Measurements from ENCODE around the gene LAMA2. TPM values are rescaled to one million over a fixed set of nuclear protein-coding genes. Genes with fewer than 3 reads are reported as not detected.
A peak's percentile ranks its signal among the peaks of the same experiment; 100 is the strongest.

Gene LAMA2
- total RNA-seq, 1 donor from 2014 or later = 1.8 TPM

DNA sequence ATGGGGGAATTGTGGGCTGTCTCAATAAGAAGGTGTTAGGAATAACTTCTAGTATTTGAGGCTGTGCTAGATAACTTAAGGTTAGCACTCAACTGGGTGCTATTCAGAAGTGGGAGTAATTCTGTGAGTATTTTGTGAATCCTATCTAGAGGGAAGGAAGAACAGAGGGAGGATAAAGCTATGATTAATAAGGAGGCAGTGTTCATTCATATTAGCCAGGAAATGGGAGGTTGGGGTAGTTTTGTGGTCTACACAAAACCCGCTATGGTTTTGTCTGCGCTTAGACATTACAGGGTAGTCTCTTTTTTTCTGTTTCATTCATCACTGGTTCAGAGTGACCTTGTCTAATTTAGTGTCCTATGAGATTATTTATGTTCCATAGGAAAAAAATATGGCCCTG is 486.0 kb downstream of the LAMA2 start:
- no peak overlapping the region for H3K9ac ChIP-seq (ENCODE audit: low read length)
- no peak overlapping the region for H3K4me3 ChIP-seq (ENCODE audit: insufficient read depth, low read depth, low read length)
- no peaks in the 10 kb centered on the region for H3K36me3 ChIP-seq (ENCODE audit: insufficient read depth, low read length)
- H3K79me2 ChIP-seq (ENCODE audit: insufficient read depth, low read length) = no peaks in the 10 kb centered on the region
- Mint-ChIP-seq H3K4me1 (ENCODE audit: low read depth, unreplicated experiment) (peaks cover 4% of the 10 kb centered on the region), H3K9me3 (ENCODE audit: unreplicated experiment) (no peaks in the 10 kb centered on the region), H3K4me3 (ENCODE audit: unreplicated experiment) (no peak overlapping the region), H3K36me3 (ENCODE audit: low read depth, unreplicated experiment) (no peaks in the 10 kb centered on the region), H3K27ac (ENCODE audit: unreplicated experiment) (no peak overlapping the region), H3K27me3 (ENCODE audit: low read depth, unreplicated experiment) (no peaks in the 10 kb centered on the region)
- H2AFZ ChIP-seq (ENCODE audit: low read depth, low read length) = no peak overlapping the region
- no peaks in the 10 kb centered on the region for H3K9me3 ChIP-seq (ENCODE audit: insufficient read depth, low read depth, low read length)
- H3K27ac ChIP-seq (ENCODE audit: low read depth, low read length) = no peak overlapping the region
- no peak for TF ChIP-seq EZH2 (IDR thresholded peaks at IDR 0.05; ENCODE audit: insufficient read depth, low read length)
- TF ChIP-seq, protein P1, sequence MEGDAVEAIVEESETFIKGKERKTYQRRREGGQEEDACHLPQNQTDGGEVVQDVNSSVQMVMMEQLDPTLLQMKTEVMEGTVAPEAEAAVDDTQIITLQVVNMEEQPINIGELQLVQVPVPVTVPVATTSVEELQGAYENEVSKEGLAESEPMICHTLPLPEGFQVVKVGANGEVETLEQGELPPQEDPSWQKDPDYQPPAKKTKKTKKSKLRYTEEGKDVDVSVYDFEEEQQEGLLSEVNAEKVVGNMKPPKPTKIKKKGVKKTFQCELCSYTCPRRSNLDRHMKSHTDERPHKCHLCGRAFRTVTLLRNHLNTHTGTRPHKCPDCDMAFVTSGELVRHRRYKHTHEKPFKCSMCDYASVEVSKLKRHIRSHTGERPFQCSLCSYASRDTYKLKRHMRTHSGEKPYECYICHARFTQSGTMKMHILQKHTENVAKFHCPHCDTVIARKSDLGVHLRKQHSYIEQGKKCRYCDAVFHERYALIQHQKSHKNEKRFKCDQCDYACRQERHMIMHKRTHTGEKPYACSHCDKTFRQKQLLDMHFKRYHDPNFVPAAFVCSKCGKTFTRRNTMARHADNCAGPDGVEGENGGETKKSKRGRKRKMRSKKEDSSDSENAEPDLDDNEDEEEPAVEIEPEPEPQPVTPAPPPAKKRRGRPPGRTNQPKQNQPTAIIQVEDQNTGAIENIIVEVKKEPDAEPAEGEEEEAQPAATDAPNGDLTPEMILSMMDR (IDR thresholded peaks at IDR 0.05; ENCODE audit: insufficient read depth, low read depth, low read length) = no peak
- H3K27me3 ChIP-seq (ENCODE audit: insufficient read depth, low read length) = no peaks in the 10 kb centered on the region
- H4K20me1 ChIP-seq (ENCODE audit: insufficient read depth, low read length) = no peaks in the 10 kb centered on the region
- peaks cover 4% of the 10 kb centered on the region for H3K4me1 ChIP-seq (ENCODE audit: insufficient read depth, low read length)
- no peak overlapping the region for H3K4me2 ChIP-seq (ENCODE audit: low read length)
- DNase-seq (ENCODE audit: low read depth) = peak; percentile 10
- FAIRE-seq = no peak

DNA sequence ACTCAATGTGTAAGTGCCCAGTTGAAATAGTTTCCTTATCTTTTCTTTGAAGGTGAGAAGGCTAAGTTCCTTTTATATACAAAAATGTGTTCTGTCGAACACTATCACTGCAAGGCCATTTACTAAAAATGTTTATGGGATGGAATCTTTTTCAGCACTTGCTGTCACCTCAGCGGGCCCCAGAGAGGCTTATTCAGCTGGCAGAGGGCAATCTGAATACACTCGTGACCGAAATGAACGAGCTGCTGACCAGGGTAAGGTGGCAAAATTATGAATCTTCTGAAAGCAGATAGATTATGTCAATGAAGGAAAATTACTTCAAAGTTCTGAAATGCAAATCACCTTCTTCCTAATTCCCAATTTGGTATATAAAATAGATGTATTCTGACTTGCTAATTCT is 486.8 kb downstream of the LAMA2 start:
- FAIRE-seq = no peak
- Histone ChIP-seq H3K27me3 (ENCODE audit: insufficient read depth, low read length) (no peaks in the 10 kb centered on the region), H3K9ac (ENCODE audit: low read length) (peak overlapping the region; percentile 27), H3K4me1 (ENCODE audit: insufficient read depth, low read length) (peaks cover 4% of the 10 kb centered on the region), H3K36me3 (ENCODE audit: insufficient read depth, low read length) (no peaks in the 10 kb centered on the region), H3K4me3 (ENCODE audit: insufficient read depth, low read depth, low read length) (peak overlapping the region; percentile 44), H2AFZ (ENCODE audit: low read depth, low read length) (no peak overlapping the region), H3K27ac (ENCODE audit: low read depth, low read length) (no peak overlapping the region), H3K9me3 (ENCODE audit: insufficient read depth, low read depth, low read length) (no peaks in the 10 kb centered on the region), H3K79me2 (ENCODE audit: insufficient read depth, low read length) (no peaks in the 10 kb centered on the region), H3K4me2 (ENCODE audit: low read length) (peak overlapping the region; percentile 82), H4K20me1 (ENCODE audit: insufficient read depth, low read length) (no peaks in the 10 kb centered on the region)
- no peaks in the 10 kb centered on the region for H3K9me3 Mint-ChIP-seq (ENCODE audit: unreplicated experiment)
- peaks cover 4% of the 10 kb centered on the region for H3K4me1 Mint-ChIP-seq (ENCODE audit: low read depth, unreplicated experiment)
- TF ChIP-seq EZH2 (IDR thresholded peaks at IDR 0.05; ENCODE audit: insufficient read depth, low read length) = no peak
- TF ChIP-seq, protein P1 (IDR thresholded peaks at IDR 0.05; ENCODE audit: insufficient read depth, low read depth, low read length) = no peak
- DNase-seq (ENCODE audit: low read depth) = no peak
- no peak overlapping the region for H3K27ac Mint-ChIP-seq (ENCODE audit: unreplicated experiment)
- no peaks in the 10 kb centered on the region for H3K36me3 Mint-ChIP-seq (ENCODE audit: low read depth, unreplicated experiment)
- H3K4me3 Mint-ChIP-seq (ENCODE audit: unreplicated experiment) = no peak overlapping the region
- H3K27me3 Mint-ChIP-seq (ENCODE audit: low read depth, unreplicated experiment) = no peaks in the 10 kb centered on the region

DNA sequence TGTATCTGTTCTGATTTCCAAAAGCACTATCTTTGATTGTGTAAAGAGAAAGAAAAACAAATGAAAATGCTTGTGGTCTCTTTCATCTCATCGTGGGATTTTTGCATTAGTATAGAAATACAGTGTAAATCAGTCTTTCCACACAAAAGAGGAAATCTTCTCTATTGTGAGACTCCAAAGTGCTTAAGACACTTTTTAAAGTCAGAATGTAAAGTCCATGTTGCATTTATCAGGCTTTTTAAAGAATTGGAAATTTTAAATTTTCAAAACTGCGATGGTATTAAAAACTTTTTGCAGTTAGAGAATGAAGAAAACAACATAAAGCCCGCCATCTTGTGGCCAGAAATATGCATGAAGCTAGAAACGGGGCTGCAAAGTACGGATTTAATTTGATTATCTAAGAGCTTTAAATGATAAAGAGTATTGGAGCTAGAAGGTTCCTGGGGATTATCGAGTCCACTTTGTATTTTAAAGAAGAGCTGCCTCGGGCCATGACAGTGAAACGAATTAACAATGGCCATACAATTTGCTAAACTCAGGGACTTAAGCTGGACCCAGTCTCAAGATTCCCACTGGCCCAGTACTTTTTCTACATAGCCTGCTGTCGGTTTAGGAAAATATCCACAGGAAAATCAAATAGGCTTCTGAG is 487.5 kb downstream of the LAMA2 start:
- peak overlapping the region; percentile 44 for H3K4me3 ChIP-seq (ENCODE audit: insufficient read depth, low read depth, low read length)
- Mint-ChIP-seq H3K9me3 (ENCODE audit: unreplicated experiment) (no peaks in the 10 kb centered on the region), H3K27me3 (ENCODE audit: low read depth, unreplicated experiment) (no peaks in the 10 kb centered on the region), H3K4me3 (ENCODE audit: unreplicated experiment) (no peak overlapping the region), H3K36me3 (ENCODE audit: low read depth, unreplicated experiment) (no peaks in the 10 kb centered on the region), H3K4me1 (ENCODE audit: low read depth, unreplicated experiment) (peaks cover 4% of the 10 kb centered on the region), H3K27ac (ENCODE audit: unreplicated experiment) (no peak overlapping the region)
- FAIRE-seq (peak; percentile 72), DNase-seq (ENCODE audit: low read depth) (peak; percentile 30)
- H3K4me2 ChIP-seq (ENCODE audit: low read length) = peak overlapping the region; percentile 82
- H3K79me2 ChIP-seq (ENCODE audit: insufficient read depth, low read length) = no peaks in the 10 kb centered on the region
- no peaks in the 10 kb centered on the region for H4K20me1 ChIP-seq (ENCODE audit: insufficient read depth, low read length)
- no peaks in the 10 kb centered on the region for H3K9me3 ChIP-seq (ENCODE audit: insufficient read depth, low read depth, low read length)
- no peak overlapping the region for H2AFZ ChIP-seq (ENCODE audit: low read depth, low read length)
- TF ChIP-seq, protein P1 (IDR thresholded peaks at IDR 0.05; ENCODE audit: insufficient read depth, low read depth, low read length) = peak; percentile 87
- TF ChIP-seq EZH2 (IDR thresholded peaks at IDR 0.05; ENCODE audit: insufficient read depth, low read length) = no peak
- no peaks in the 10 kb centered on the region for H3K36me3 ChIP-seq (ENCODE audit: insufficient read depth, low read length)
- no peaks in the 10 kb centered on the region for H3K27me3 ChIP-seq (ENCODE audit: insufficient read depth, low read length)
- H3K9ac ChIP-seq (ENCODE audit: low read length) = peak overlapping the region; percentile 27
- peaks cover 4% of the 10 kb centered on the region for H3K4me1 ChIP-seq (ENCODE audit: insufficient read depth, low read length)
- no peak overlapping the region for H3K27ac ChIP-seq (ENCODE audit: low read depth, low read length)
